G401.6 (cell line): ENCODE data around the gene INPPL1.
"Not testable (repeated sequence)": the region's sequence is repeated elsewhere in the genome, so short reads cannot be mapped to it uniquely, and the experiment has no call there.

Experiments used
- FAIRE-seq: peaks from 2 replicates; lab custom pipeline; 2012; peaks lifted over from hg19 to GRCh38; lab: Jason Lieb, UNC

The INPPL1 gene

GRCh38 chr11:72224564-72225410 is at the start of gene INPPL1:
TSS of gene INPPL1 (plus strand) at chr11:72224767. CDS start at chr11:72224985, 218 bp downstream.
- no peak for FAIRE-seq

- FAIRE-seq = no peak
Observed at GRCh38 chr11:72177656-72178055, 46.9 kb upstream of the INPPL1 start.

GRCh38 chr11:72179049-72179803 is 45.3 kb upstream of the INPPL1 start:
- FAIRE-seq = no peak

- no peak for FAIRE-seq
Observed at GRCh38 chr11:72179804-72180396, 44.7 kb upstream of the INPPL1 start.

- FAIRE-seq = not testable (repeated sequence)
Observed at GRCh38 chr11:72180892-72181552, 43.5 kb upstream of the INPPL1 start.

GRCh38 chr11:72181553-72181958 is 43.0 kb upstream of the INPPL1 start:
- not testable (repeated sequence) for FAIRE-seq

GRCh38 chr11:72188267-72188666 is 36.3 kb upstream of the INPPL1 start:
- FAIRE-seq = no peak

GRCh38 chr11:72189455-72190250 is 34.9 kb upstream of the INPPL1 start:
- FAIRE-seq = no peak

- FAIRE-seq = no peak
Observed at GRCh38 chr11:72190631-72191071, 33.9 kb upstream of the INPPL1 start.

GRCh38 chr11:72191961-72192381 is 32.6 kb upstream of the INPPL1 start, which contains the start of gene FOLR1:
TSS of gene FOLR1 (plus strand) at chr11:72192140. CDS start at chr11:72192174, 34 bp downstream.
- FAIRE-seq = no peak

GRCh38 chr11:72195518-72196270 is 28.9 kb upstream of the INPPL1 start:
- no peak for FAIRE-seq

- not testable (repeated sequence) for FAIRE-seq
Observed at GRCh38 chr11:72201445-72201844, 23.1 kb upstream of the INPPL1 start.

GRCh38 chr11:72202571-72202970 is 22.0 kb upstream of the INPPL1 start:
- no peak for FAIRE-seq

- FAIRE-seq = no peak
Observed at GRCh38 chr11:72203163-72203562, 21.4 kb upstream of the INPPL1 start.

- no peak for FAIRE-seq
Observed at GRCh38 chr11:72204886-72205285, 19.7 kb upstream of the INPPL1 start.

GRCh38 chr11:72206794-72207193 is 17.8 kb upstream of the INPPL1 start:
- not testable (repeated sequence) for FAIRE-seq

GRCh38 chr11:72208281-72208680 is 16.3 kb upstream of the INPPL1 start:
- FAIRE-seq = no peak

- FAIRE-seq = no peak
Observed at GRCh38 chr11:72209101-72209500, 15.5 kb upstream of the INPPL1 start.

GRCh38 chr11:72216638-72217037 is 7.9 kb upstream of the INPPL1 start, which contains the start of gene FOLR2:
TSS of gene FOLR2 (plus strand) at chr11:72216794. CDS start at chr11:72218585, 1,791 bp downstream.
- FAIRE-seq = no peak

- FAIRE-seq = no peak
Observed at GRCh38 chr11:72217841-72218240, 6.7 kb upstream of the INPPL1 start.
